SU-DHL-6 (cell line): ENCODE measurements around the gene PARN.
A peak's percentile ranks its signal among the peaks of the same experiment; 100 is the strongest.

Experiments used
- H2AFZ ChIP-seq: fragments of 200-600 bp; sonication (generic); 2 replicates; pipeline ENCODE4 v1.6.1; 2014; ENCODE audit warnings: low read depth, mild to moderate bottlenecking, moderate library complexity, mixed read lengths, antibody characterized with exemption, low read length; ENCODE audit not compliant: severe bottlenecking
- H3F3A ChIP-seq: fragments of 200-600 bp; shearing (Covaris generic); 2 replicates; pipeline ENCODE4 v1.6.0; 2016; ENCODE audit warnings: antibody characterized with exemption, mild to moderate bottlenecking; ENCODE audit not compliant: insufficient read depth
- H3K27ac ChIP-seq: fragments of 200-600 bp; sonication (generic); 2 replicates; pipeline ENCODE4 v1.5.1; 2016; ENCODE audit warnings: low read depth, mild to moderate bottlenecking, low read length, moderate library complexity, mixed read lengths
- H3K27me3 ChIP-seq: fragments of 200-600 bp; sonication (generic), shearing (Covaris generic); 2 replicates; pipeline ENCODE4 v1.6.0; 2014; ENCODE audit warnings: mild to moderate bottlenecking, low read length
- H3K36me3 ChIP-seq: fragments of 200-600 bp; sonication (generic); 2 replicates; pipeline ENCODE4 v1.6.1; 2014; ENCODE audit warnings: mild to moderate bottlenecking, low read length, mixed read lengths
- H3K4me2 ChIP-seq: fragments of 300-600, 200-600 bp; shearing (Covaris generic), sonication (generic); 2 replicates; pipeline ENCODE4 v1.6.0; 2014; ENCODE audit warnings: low read length, low read depth, mild to moderate bottlenecking; ENCODE audit not compliant: poor library complexity, severe bottlenecking
- H3K4me3 ChIP-seq: fragments of 200-600 bp; sonication (generic); 2 replicates; pipeline ENCODE4 v1.5.1; 2014; ENCODE audit warnings: antibody characterized with exemption, low read length, mild to moderate bottlenecking, mixed read lengths; ENCODE audit not compliant: insufficient read depth, poor library complexity, severe bottlenecking
- H3K79me2 ChIP-seq: fragments of 200-600 bp; sonication (generic); 2 replicates; pipeline ENCODE4 v1.6.1; 2014; ENCODE audit warnings: mild to moderate bottlenecking, low read length, moderate library complexity; ENCODE audit not compliant: insufficient read depth
- H3K9ac ChIP-seq: fragments of 200-600 bp; sonication (generic); 2 replicates; pipeline ENCODE4 v1.7.0; 2014; ENCODE audit warnings: mild to moderate bottlenecking, low read length
- H3K9me2 ChIP-seq: fragments of 200-600 bp; sonication (generic); replicated peaks from 2 replicates; pipeline ENCODE4 v1.6.1; 2014; ENCODE audit warnings: low read length; ENCODE audit not compliant: insufficient read depth
- H3K9me3 ChIP-seq: fragments of 200-600 bp; sonication (generic); 2 replicates; pipeline ENCODE4 v1.6.1; 2014; ENCODE audit warnings: low read length, mixed read lengths; ENCODE audit not compliant: insufficient read depth
- H4K20me1 ChIP-seq: fragments of 200-600 bp; sonication (generic); 2 replicates; pipeline ENCODE4 v1.6.1; 2014; ENCODE audit warnings: low read depth, mild to moderate bottlenecking, antibody characterized with exemption, low read length, moderate library complexity, mixed read lengths
- CTCF ChIP-seq: fragments of 200-600 bp; sonication (generic); IDR thresholded peaks from one replicate; pipeline ENCODE4 v1.5.1; 2017; ENCODE audit warnings: antibody characterized with exemption, mild to moderate bottlenecking, low read length, moderate library complexity; ENCODE audit not compliant: insufficient read depth, poor library complexity, severe bottlenecking
- EZH2phosphoT487 ChIP-seq: fragments of 200-600 bp; sonication (generic), shearing (Covaris generic); conservative IDR thresholded peaks from 2 replicates; pipeline ENCODE4 v1.6.1; 2018; ENCODE audit warnings: mild to moderate bottlenecking, antibody characterized with exemption, low read length, moderate library complexity, mixed read lengths

PARN gene

GRCh38 chr16:14629612-14629918 is 495 bp downstream of the PARN start:
- Histone ChIP-seq H3K27me3 (no peaks in the 10 kb centered on the region), H2AFZ (peak overlapping the region; percentile 1), H3K9me3 (no peaks in the 10 kb centered on the region), H3K9me2 (no peaks in the 10 kb centered on the region), H3K79me2 (peaks cover 50% of the 10 kb centered on the region), H4K20me1 (peaks cover 5% of the 10 kb centered on the region), H3K4me3 (peak overlapping the region; percentile 60), H3K27ac (peak overlapping the region; percentile 81), H3K36me3 (peaks cover 18% of the 10 kb centered on the region), H3F3A (peaks cover 9% of the 10 kb centered on the region; the same call in 1 of the 2 replicates), H3K4me2 (peak overlapping the region; percentile 89), H3K9ac (peak overlapping the region; percentile 82)
- no peak for TF ChIP-seq EZH2phosphoT487
- TF ChIP-seq CTCF: no peak

- Histone ChIP-seq H3K36me3 (peaks cover 22% of the 10 kb centered on the region), H2AFZ (peak overlapping the region; percentile 1), H3F3A (peaks cover 9% of the 10 kb centered on the region; the same call in 1 of the 2 replicates), H3K79me2 (peaks cover 44% of the 10 kb centered on the region), H3K4me2 (peak overlapping the region; percentile 89), H3K4me3 (peak overlapping the region; percentile 60), H3K9me2 (no peaks in the 10 kb centered on the region), H3K27me3 (no peaks in the 10 kb centered on the region), H3K9ac (peak overlapping the region; percentile 82), H3K9me3 (no peaks in the 10 kb centered on the region), H3K27ac (peak overlapping the region; percentile 81), H4K20me1 (no peaks in the 10 kb centered on the region)
- TF ChIP-seq EZH2phosphoT487 (no peak), CTCF (no peak)
Observed at GRCh38 chr16:14628806-14629611, 1.1 kb downstream of the PARN start.

- H3K27ac ChIP-seq: no peak overlapping the region
- H3K9ac ChIP-seq: no peak overlapping the region
- peaks cover 28% of the 10 kb centered on the region for H3K36me3 ChIP-seq
- TF ChIP-seq EZH2phosphoT487 (no peak), CTCF (no peak)
- H3K4me3 ChIP-seq: no peak overlapping the region
- H3K9me3 ChIP-seq: no peaks in the 10 kb centered on the region
- H4K20me1 ChIP-seq: no peaks in the 10 kb centered on the region
- peaks cover 31% of the 10 kb centered on the region for H3K79me2 ChIP-seq
- H3K9me2 ChIP-seq: no peaks in the 10 kb centered on the region
- H3K4me2 ChIP-seq: peak overlapping the region; percentile 89
- H2AFZ ChIP-seq: no peak overlapping the region
- peaks cover 9% of the 10 kb centered on the region; the same call in 1 of the 2 replicates for H3F3A ChIP-seq
- no peaks in the 10 kb centered on the region for H3K27me3 ChIP-seq
Observed at GRCh38 chr16:14627078-14627477, 3.0 kb downstream of the PARN start.
